H1 (cell line): ENCODE results near the gene PROK1. TPM values are rescaled to one million over a fixed set of nuclear protein-coding genes. Genes with fewer than 3 reads are reported as not detected.
A peak's percentile ranks its signal among the peaks of the same experiment; 100 is the strongest.

Source experiments
- CTCF ChIA-PET: fragments of 300-600 bp; sonication (Branson Sonifier 250); formaldehyde crosslinking; loops from one replicate; lab custom pipeline; 2021; ENCODE audit not compliant: partially characterized antibody; lab: Charles Lee
- POLR2A ChIA-PET: fragments of 300-600 bp; sonication (Branson Sonifier 250); formaldehyde crosslinking; loops from one replicate; lab custom pipeline; 2021; ENCODE audit warnings: inconsistent platforms; ENCODE audit not compliant: partially characterized antibody; lab: Charles Lee
- DNase-seq, 2 experiments: peaks; one replicate each; pipeline versions ENCODE4 v3.0.0 to v3.0.0-alpha.2; 2010 to 2022; ENCODE audit warnings: low spot score in 2 of 2, low read depth in 1 of 2, mixed read lengths in 1 of 2
- FAIRE-seq: peaks from 2 replicates; lab custom pipeline; 2011; peaks lifted over from hg19 to GRCh38; lab: Jason Lieb, UNC
- H2AFZ ChIP-seq: 2 replicates; pipeline ENCODE4 v1.8.1; 2012; ENCODE audit warnings: low read length, inconsistent platforms
- H2AK5ac ChIP-seq: 2 replicates; pipeline ENCODE4 v1.6.1; 2013; ENCODE audit warnings: low read depth, low read length
- H2BK120ac ChIP-seq: replicated peaks from 2 replicates; pipeline ENCODE3; 2013; ENCODE audit warnings: low read depth, low read length, inconsistent platforms
- H2BK12ac ChIP-seq: 2 replicates; pipeline ENCODE4 v1.6.1; 2013; ENCODE audit warnings: low read depth, low read length
- H2BK15ac ChIP-seq: 2 replicates; pipeline ENCODE4 v1.6.1; 2013; ENCODE audit warnings: low read length
- H2BK20ac ChIP-seq: 2 replicates; pipeline ENCODE4 v1.6.1; 2013; ENCODE audit warnings: low read length
- H2BK5ac ChIP-seq: 2 replicates; pipeline ENCODE4 v1.6.1; 2013; ENCODE audit warnings: low read depth, low read length
- H3K14ac ChIP-seq: 2 replicates; pipeline ENCODE4 v1.6.1; 2013; ENCODE audit warnings: inconsistent platforms; ENCODE audit not compliant: insufficient read length
- H3K18ac ChIP-seq: 2 replicates; pipeline ENCODE4 v1.6.1; 2013; ENCODE audit warnings: low read length; ENCODE audit errors: extremely low read depth
- H3K23ac ChIP-seq: 2 replicates; pipeline ENCODE4 v1.6.1; 2013; ENCODE audit warnings: inconsistent platforms; ENCODE audit not compliant: insufficient read length
- H3K23me2 ChIP-seq: 2 replicates; pipeline ENCODE4 v1.6.1; 2013; ENCODE audit warnings: low read depth, low read length
- H3K27ac ChIP-seq: 2 replicates; pipeline ENCODE4 v1.6.1; 2011; ENCODE audit warnings: low read depth, low read length, inconsistent platforms
- H3K27me3 ChIP-seq, 4 experiments: replicated peaks in 1 of 4; 1 replicate in 1 of 4; 2 replicates in 3 of 4; pipeline versions ENCODE4 v1.6.1 to v1.8.1; 2011 to 2013; ENCODE audit warnings: low read length in 3 of 4, mild to moderate bottlenecking in 3 of 4, inconsistent platforms in 2 of 4, mixed read lengths in 2 of 4, moderate library complexity in 1 of 4; ENCODE audit not compliant: control insufficient read depth in 3 of 4, insufficient read depth in 3 of 4; ENCODE audit errors: extremely low read depth in 1 of 4
- H3K36me3 ChIP-seq, 4 experiments: 2 replicates each; pipeline versions ENCODE4 v1.6.1 to v1.8.1; 2011 to 2013; ENCODE audit warnings: mild to moderate bottlenecking in 4 of 4, low read length in 3 of 4, moderate library complexity in 2 of 4, control low read depth in 1 of 4, inconsistent platforms in 1 of 4; ENCODE audit not compliant: insufficient read depth in 4 of 4, control insufficient read depth in 2 of 4
- H3K4ac ChIP-seq: replicated peaks from 2 replicates; pipeline ENCODE3; 2013; ENCODE audit warnings: low read length, low read depth, mixed read lengths, inconsistent platforms; ENCODE audit not compliant: insufficient read length
- H3K4me1 ChIP-seq, 4 experiments: replicated peaks in 1 of 4; 1 replicate in 1 of 4; 2 replicates in 3 of 4; pipeline versions ENCODE4 v1.6.1 to v1.8.1; 2011 to 2013; ENCODE audit warnings: low read length in 3 of 4, inconsistent platforms in 2 of 4, mixed read lengths in 1 of 4; ENCODE audit not compliant: insufficient read depth in 4 of 4, control insufficient read depth in 3 of 4
- H3K4me2 ChIP-seq, 2 experiments: 2 replicates each; pipeline versions ENCODE4 v1.6.1 to v1.8.1; 2011 to 2013; ENCODE audit warnings: low read depth in 2 of 2, low read length in 2 of 2, control low read depth in 1 of 2, inconsistent platforms in 1 of 2, mild to moderate bottlenecking in 1 of 2; ENCODE audit not compliant: insufficient read depth in 1 of 2
- H3K4me3 ChIP-seq, 4 experiments: fragments of 200-600, 300-600 bp in 1 of 4; sonication (generic), shearing (Covaris generic), sonication (Bioruptor Twin) in 1 of 4; 2 replicates each; pipeline versions ENCODE4 v1.5.1 to v1.8.1; 2011 to 2016; ENCODE audit warnings: low read length in 4 of 4, low read depth in 3 of 4, control low read depth in 2 of 4, inconsistent platforms in 2 of 4, mild to moderate bottlenecking in 2 of 4, mixed read lengths in 1 of 4, moderate library complexity in 1 of 4; ENCODE audit not compliant: insufficient read depth in 2 of 4; ENCODE audit errors: extremely low read depth in 1 of 4
- H3K56ac ChIP-seq: replicated peaks from 2 replicates; pipeline ENCODE3; 2013; ENCODE audit warnings: low read depth, mild to moderate bottlenecking, mixed read lengths, low read length, inconsistent platforms; ENCODE audit not compliant: insufficient read length
- H3K79me1 ChIP-seq: 2 replicates; pipeline ENCODE4 v1.6.1; 2013; ENCODE audit warnings: low read depth, low read length, control low read depth
- H3K79me2 ChIP-seq, 2 experiments: 2 replicates each; pipeline versions ENCODE4 v1.6.1 to v1.8.1; 2012 to 2013; ENCODE audit warnings: low read length in 2 of 2, mild to moderate bottlenecking in 2 of 2, inconsistent platforms in 1 of 2; ENCODE audit not compliant: insufficient read depth in 2 of 2, control insufficient read depth in 1 of 2
- H3K9ac ChIP-seq, 4 experiments: replicated peaks in 1 of 4; 1 replicate in 1 of 4; 2 replicates in 3 of 4; pipeline versions ENCODE4 v1.6.1 to v1.8.1; 2011 to 2013; ENCODE audit warnings: low read depth in 3 of 4, low read length in 3 of 4, control low read depth in 2 of 4, mild to moderate bottlenecking in 2 of 4, moderate library complexity in 2 of 4, inconsistent platforms in 1 of 4; ENCODE audit errors: extremely low read depth in 1 of 4
- H3K9me3 ChIP-seq, 2 experiments: 2 replicates each; pipeline versions ENCODE4 v1.6.1 to v1.8.1; 2012 to 2013; ENCODE audit warnings: mild to moderate bottlenecking in 2 of 2, moderate library complexity in 2 of 2, control low read depth in 1 of 2, inconsistent platforms in 1 of 2, low read depth in 1 of 2, low read length in 1 of 2, mixed read lengths in 1 of 2; ENCODE audit not compliant: insufficient read depth in 2 of 2
- H4K20me1 ChIP-seq, 2 experiments: replicated peaks in 1 of 2; 2 replicates each; pipeline versions ENCODE3 to v1.8.1; 2011 to 2013; ENCODE audit warnings: inconsistent platforms in 2 of 2, low read length in 2 of 2, mild to moderate bottlenecking in 1 of 2; ENCODE audit not compliant: insufficient read depth in 2 of 2, control insufficient read depth in 1 of 2
- H4K5ac ChIP-seq: 2 replicates; pipeline ENCODE4 v1.6.1; 2013; ENCODE audit warnings: low read length, low read depth, mixed read lengths, inconsistent platforms; ENCODE audit not compliant: insufficient read length
- H4K8ac ChIP-seq: 2 replicates; pipeline ENCODE4 v1.8.0; 2013; ENCODE audit warnings: mild to moderate bottlenecking, moderate library complexity, low read length, inconsistent platforms; ENCODE audit not compliant: insufficient read depth; ENCODE audit errors: extremely low read depth
- H4K91ac ChIP-seq: replicated peaks from 2 replicates; pipeline ENCODE3; 2013; ENCODE audit warnings: low read length, mixed read lengths, inconsistent platforms; ENCODE audit not compliant: insufficient read length
- KDM1A ChIP-seq: fragments of 200-600, 300-600 bp; sonication (generic); IDR thresholded peaks from 2 replicates; pipeline ENCODE4 v1.7.1; 2016; ENCODE audit warnings: mild to moderate bottlenecking, low read length, borderline replicate concordance
- TBP ChIP-seq: IDR thresholded peaks from 2 replicates; pipeline ENCODE4 v1.6.1; 2011; ENCODE audit warnings: low read depth, low read length, improper control_type of control experiment
- WGBS, 2 experiments: shearing (Covaris generic) in 1 of 2; methylation state at CpG; one replicate each; pipeline versions ENCODE4 v1.1.6 to v1.1.7; 2013 to 2015; ENCODE audit warnings: low lambda C conversion rate in 2 of 2, mixed read lengths in 2 of 2, inconsistent platforms in 1 of 2, low coverage in 1 of 2, missing lambda C conversion rate in 1 of 2; ENCODE audit not compliant: insufficient replicate concordance in 2 of 2, insufficient coverage in 1 of 2, insufficient read length in 1 of 2; ENCODE audit errors: extremely low coverage in 1 of 2, missing lambda C conversion rate in 1 of 2; 5-methylcytosine and 5-hydroxymethylcytosine counted together
- polyA plus RNA-seq, 7 experiments: library from polyadenylated mRNA; depleted of rRNA in 3 of 7; stranded (reverse) in 5 of 7; unstranded in 2 of 7; fragments of >200 nt in 5 of 7; fragments of 200-250 nt in 2 of 7; gene quantifications; 1 replicate in 5 of 7; 2 replicates in 1 of 7; 4 replicates in 1 of 7; pipeline versions ENCODE4 v1.2.1 to v1.2.3, GENCODE V29; 2011 to 2013; ENCODE audit warnings: missing spikeins in 2 of 7, mixed read lengths in 2 of 7
- total RNA-seq: library from RNA; stranded (reverse); fragmentation: NEBNext Ultra II Directional; extraction: Animal tissue kit (Norgen Biotek cat#: 25700); gene quantifications from 2 replicates; pipeline ENCODE4 v1.2.1, GENCODE V29; 2021

PROK1 gene
- total and polyA plus RNA-seq, 2 of the 8 experiments (the other 6 are each of a cell fraction or from before 2014, with no cell fraction given): 0.12 TPM; not detected in 1

GRCh38 chr1:110488867-110489266, 37.9 kb downstream of the PROK1 start:
- DNase-seq (no peak), FAIRE-seq (no peak)
- no peak overlapping the region for H2BK5ac ChIP-seq
- H3K4me2 ChIP-seq: no peak overlapping the region
- H2BK15ac ChIP-seq: no peak overlapping the region
- no peak overlapping the region for H3K56ac ChIP-seq
- H4K8ac ChIP-seq: no peak overlapping the region
- WGBS, 2 experiments: 58% methylated on average over 3 of the region's 3 CpGs; no CpG with 5 or more reads in 1 of the 2 experiments
- no peaks in the 10 kb centered on the region for H3K79me1 ChIP-seq
- H3K4me3 ChIP-seq: no peak overlapping the region
- no peak overlapping the region for H3K27ac ChIP-seq
- no peak overlapping the region for H4K91ac ChIP-seq
- no peak overlapping the region for H3K4ac ChIP-seq
- H2BK12ac ChIP-seq: no peak overlapping the region
- H3K36me3 ChIP-seq: no peaks in the 10 kb centered on the region
- no peak overlapping the region for H4K5ac ChIP-seq
- no peak overlapping the region for H2BK20ac ChIP-seq
- no peaks in the 10 kb centered on the region for H3K9me3 ChIP-seq
- CTCF ChIA-PET: interaction anchor here (0.9 to 1.1 kb wide), 2 partner anchors 67 to 281 kb away, joined by 3 to 4 read pairs; no protein-coding TSS in a partner anchor
- H3K27me3 ChIP-seq: no peaks in the 10 kb centered on the region
- peaks cover 0 to 10% (median 0%) of the 10 kb centered on the region in 4 experiments; a peak in 1 of 7 replicates for H3K4me1 ChIP-seq
- H3K18ac ChIP-seq: no peak overlapping the region
- H2AK5ac ChIP-seq: no peak overlapping the region
- POLR2A ChIA-PET: no interaction called here
- H3K9ac ChIP-seq: no peak overlapping the region
- no peak overlapping the region for H2BK120ac ChIP-seq
- no peak for TF ChIP-seq TBP
- TF ChIP-seq KDM1A: peak; percentile 20; the same call in 1 of the 2 replicates
- TF ChIP-seq, all 59 proteins: peak for 1
- Histone ChIP-seq H3K23me2 (no peaks in the 10 kb centered on the region), H3K14ac (no peak overlapping the region), H3K23ac (no peak overlapping the region), H2AFZ (no peak overlapping the region), H4K20me1 (no peaks in the 10 kb centered on the region), H3K79me2 (no peaks in the 10 kb centered on the region)
